ENCODE data around the gene AMIGO1. TPM values are rescaled to one million over a fixed set of nuclear protein-coding genes. Genes with fewer than 3 reads are reported as not detected.
"Not testable (repeated sequence)": the region's sequence is repeated elsewhere in the genome, so short reads cannot be mapped to it uniquely, and the experiment has no call there.

The AMIGO1 gene
- total RNA-seq, 1 donor from 2014 or later: 3.0 TPM

- DNase-seq (ENCODE audit: low read depth): no peak
- Histone ChIP-seq H3K36me3 (ENCODE audit: control insufficient read depth, insufficient read depth, low read length) (no peaks in the 10 kb centered on the region), H3K4me3 (ENCODE audit: low read depth, low read length) (no peak overlapping the region), H3K27me3 (ENCODE audit: control insufficient read depth, insufficient read depth, low read length) (peaks cover 17% of the 10 kb centered on the region)
- no peak for TF ChIP-seq CTCF (IDR thresholded peaks at IDR 0.05; ENCODE audit: insufficient read depth, low read length, poor library complexity, severe bottlenecking)
Observed at GRCh38 chr1:109476825-109477224, 32.7 kb downstream of the AMIGO1 start.

GRCh38 chr1:109475261-109475660, 34.3 kb downstream of the AMIGO1 start:
- Histone ChIP-seq H3K4me3 (ENCODE audit: low read depth, low read length) (no peak overlapping the region), H3K36me3 (ENCODE audit: control insufficient read depth, insufficient read depth, low read length) (no peaks in the 10 kb centered on the region), H3K27me3 (ENCODE audit: control insufficient read depth, insufficient read depth, low read length) (peaks cover 22% of the 10 kb centered on the region)
- TF ChIP-seq CTCF (IDR thresholded peaks at IDR 0.05; ENCODE audit: insufficient read depth, low read length, poor library complexity, severe bottlenecking): no peak
- no peak for DNase-seq (ENCODE audit: low read depth)

GRCh38 chr1:109474697-109475096, 34.8 kb downstream of the AMIGO1 start:
- Histone ChIP-seq H3K36me3 (ENCODE audit: control insufficient read depth, insufficient read depth, low read length) (no peaks in the 10 kb centered on the region), H3K4me3 (ENCODE audit: low read depth, low read length) (no peak overlapping the region), H3K27me3 (ENCODE audit: control insufficient read depth, insufficient read depth, low read length) (peaks cover 26% of the 10 kb centered on the region)
- no peak for DNase-seq (ENCODE audit: low read depth)
- TF ChIP-seq CTCF (IDR thresholded peaks at IDR 0.05; ENCODE audit: insufficient read depth, low read length, poor library complexity, severe bottlenecking): no peak

- H3K27me3 ChIP-seq (ENCODE audit: control insufficient read depth, insufficient read depth, low read length): peaks cover 26% of the 10 kb centered on the region
- H3K4me3 ChIP-seq (ENCODE audit: low read depth, low read length); H3K36me3 ChIP-seq (ENCODE audit: control insufficient read depth, insufficient read depth, low read length); DNase-seq (ENCODE audit: low read depth): not testable (repeated sequence)
Observed at GRCh38 chr1:109473284-109474057, 36.1 kb downstream of the AMIGO1 start.

GRCh38 chr1:109472779-109473178, 36.7 kb downstream of the AMIGO1 start:
- DNase-seq (ENCODE audit: low read depth): no peak
- Histone ChIP-seq H3K36me3 (ENCODE audit: control insufficient read depth, insufficient read depth, low read length) (no peaks in the 10 kb centered on the region), H3K27me3 (ENCODE audit: control insufficient read depth, insufficient read depth, low read length) (peaks cover 32% of the 10 kb centered on the region)

GRCh38 chr1:109470245-109470644, 39.3 kb downstream of the AMIGO1 start:
- Histone ChIP-seq H3K4me3 (ENCODE audit: low read depth, low read length) (no peak overlapping the region), H3K36me3 (ENCODE audit: control insufficient read depth, insufficient read depth, low read length) (no peaks in the 10 kb centered on the region), H3K27me3 (ENCODE audit: control insufficient read depth, insufficient read depth, low read length) (peaks cover 45% of the 10 kb centered on the region)
- no peak for DNase-seq (ENCODE audit: low read depth)
- no peak for TF ChIP-seq CTCF (IDR thresholded peaks at IDR 0.05; ENCODE audit: insufficient read depth, low read length, poor library complexity, severe bottlenecking)

More at GRCh38 chr1:109472779-109473178, 36.7 kb downstream of the AMIGO1 start:
- no peak overlapping the region for H3K4me3 ChIP-seq (ENCODE audit: low read depth, low read length)
- no peak for TF ChIP-seq CTCF (IDR thresholded peaks at IDR 0.05; ENCODE audit: insufficient read depth, low read length, poor library complexity, severe bottlenecking)
